Measurements from ENCODE around the gene LIN7B. TPM values are rescaled to one million over a fixed set of nuclear protein-coding genes. Genes with fewer than 3 reads are reported as not detected.

The LIN7B gene
- total and polyA plus RNA-seq, 9 of the 15 experiments (the other 6 are each of a cell fraction or from before 2014, with no cell fraction given): 0.89 to 15.7 (median 4.0) TPM

- intact Hi-C loops (cut with micrococcal nuclease) (no loop called here), in situ Hi-C loops (cut with MboI) (no loop called here)
- no peaks in the 10 kb centered on the region for H3K9me1 ChIP-seq (ENCODE audit: control insufficient read depth, insufficient read depth, low read length)
- H3K79me2 ChIP-seq (ENCODE audit: control insufficient read depth, insufficient read depth, low read length): peaks cover 45% of the 10 kb centered on the region
- H3K27me3 ChIP-seq (ENCODE audit: control insufficient read depth in 2 of 2, insufficient read depth in 2 of 2, low read length in 2 of 2): no peaks in the 10 kb centered on the region
- TSS peak; percentile 67 for BruUV-seq (replicated peaks)
- H3K4me3 ChIP-seq: peak overlapping the region; percentile 77
- peaks cover 28% of the 10 kb centered on the region for H3K36me3 ChIP-seq (ENCODE audit: control insufficient read depth, insufficient read depth, low read length)
- CTCF ChIA-PET (ENCODE audit: low intra/inter-chr PET ratio): interaction anchor here (0.6 kb wide), 1 partner anchor 75 kb away, joined by 3 read pairs; no protein-coding TSS in a partner anchor
- peak overlapping the region; percentile 92 for H3K4me2 ChIP-seq (ENCODE audit: insufficient read depth, low read length)
- H3K27ac ChIP-seq (ENCODE audit: extremely low read depth, low read depth, low read length): peak overlapping the region; percentile 94
- no peaks in the 10 kb centered on the region for H3K9me3 ChIP-seq (replicated peaks; ENCODE audit: control insufficient read depth, insufficient read depth, low read depth, low read length)
- ATAC-seq (peak; percentile 23), FAIRE-seq (no peak), DNase-seq (ENCODE audit: extremely low read depth in 1 of 4, low spot score in 3 of 4) (peak in 1 of 4 experiments; percentile 61)
- peak overlapping the region; percentile 95 for H2AFZ ChIP-seq (ENCODE audit: low read depth, low read length)
- peaks cover 13 to 43% of the 10 kb centered on the region in 2 experiments; a peak in 4 of 5 replicates for H3K4me1 ChIP-seq (replicated peaks in 1 of 2; ENCODE audit: control insufficient read depth in 2 of 2, insufficient read depth in 2 of 2, low read length in 2 of 2)
- peaks cover 26% of the 10 kb centered on the region for H4K20me1 ChIP-seq (replicated peaks; ENCODE audit: control insufficient read depth, insufficient read depth, low read length)
- POLR2A ChIA-PET: no interaction called here
- WGBS (ENCODE audit: insufficient coverage, low coverage, missing lambda C conversion rate): 8% methylated on average over 25 of the region's 26 CpGs
- H3K9ac ChIP-seq (ENCODE audit: insufficient read depth in 1 of 2, low read depth in 2 of 2, low read length in 2 of 2): peak overlapping the region; percentile 94 to 98
- TF ChIP-seq TFE3 (CRISPR knock-in tag; IDR thresholded peaks at IDR 0.05) (peak; percentile 67), ZNF830 (CRISPR knock-in tag; IDR thresholded peaks at IDR 0.05) (0 out of 2 replicates have a peak, but pooled peaks have one; percentile 21), DMBX1 (CRISPR knock-in tag; IDR thresholded peaks at IDR 0.05; ENCODE audit: borderline replicate concordance) (0 out of 2 replicates have a peak, but pooled peaks have one; percentile 46), TAF7 (tag; IDR thresholded peaks at IDR 0.05) (0 out of 2 replicates have a peak, but pooled peaks have one; percentile 28), ZNF668 (CRISPR knock-in tag; IDR thresholded peaks at IDR 0.05) (no peak), TRIM28 (IDR thresholded peaks at IDR 0.05) (0 out of 2 replicates have a peak, but pooled peaks have one; percentile 26), MGA (IDR thresholded peaks at IDR 0.05) (peak; percentile 78), SMAD4 (CRISPR knock-in tag; conservative IDR thresholded peaks at IDR 0.05) (0 out of 2 replicates have a peak, but pooled peaks have one; percentile 36)
Observed at GRCh38 chr19:49084206-49085019, 29.8 kb upstream of the LIN7B start.
